GM12892 (cell line): ENCODE results near the gene ALK.

Experiments used
- POLR2A ChIP-seq: IDR thresholded peaks from 2 replicates; pipeline ENCODE4 v1.6.1; 2011; ENCODE audit warnings: low read depth, low read length, control low read depth
- TAF1 ChIP-seq: IDR thresholded peaks from 2 replicates; pipeline ENCODE4 v1.6.1; 2011; ENCODE audit warnings: low read depth, mild to moderate bottlenecking, control low read depth, low read length, borderline replicate concordance

DNA sequence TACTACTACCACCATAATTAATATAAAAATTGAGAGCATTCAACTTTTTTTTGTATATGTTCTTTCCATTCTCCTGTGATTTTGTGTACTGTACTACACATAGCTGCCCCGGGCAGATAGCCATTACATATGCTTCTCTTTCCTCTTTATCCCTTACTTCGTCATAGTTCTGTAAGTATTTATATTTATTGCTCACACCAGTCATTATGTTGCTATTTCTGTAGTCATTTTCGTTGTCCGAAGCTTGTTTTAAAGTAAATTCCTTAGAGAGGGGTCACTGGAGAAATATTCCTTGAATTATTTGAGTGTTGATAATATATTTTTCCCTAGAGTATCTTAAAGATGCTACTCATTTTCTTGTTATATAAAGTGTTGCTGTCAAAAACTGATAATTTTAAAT lies 662.2 kb downstream of the ALK start:
- TF ChIP-seq POLR2A (no peak), TAF1 (no peak)
